C1 segment of cervical spinal cord (tissue), 14 donors: ENCODE results near the gene DTNBP1.

Source experiments
- DNase-seq, 14 donors: peaks; one replicate each; lab custom pipeline; 2025; lab: John Stamatoyannopoulos, UW

The DTNBP1 gene, protein sequence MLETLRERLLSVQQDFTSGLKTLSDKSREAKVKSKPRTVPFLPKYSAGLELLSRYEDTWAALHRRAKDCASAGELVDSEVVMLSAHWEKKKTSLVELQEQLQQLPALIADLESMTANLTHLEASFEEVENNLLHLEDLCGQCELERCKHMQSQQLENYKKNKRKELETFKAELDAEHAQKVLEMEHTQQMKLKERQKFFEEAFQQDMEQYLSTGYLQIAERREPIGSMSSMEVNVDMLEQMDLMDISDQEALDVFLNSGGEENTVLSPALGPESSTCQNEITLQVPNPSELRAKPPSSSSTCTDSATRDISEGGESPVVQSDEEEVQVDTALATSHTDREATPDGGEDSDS

DNA sequence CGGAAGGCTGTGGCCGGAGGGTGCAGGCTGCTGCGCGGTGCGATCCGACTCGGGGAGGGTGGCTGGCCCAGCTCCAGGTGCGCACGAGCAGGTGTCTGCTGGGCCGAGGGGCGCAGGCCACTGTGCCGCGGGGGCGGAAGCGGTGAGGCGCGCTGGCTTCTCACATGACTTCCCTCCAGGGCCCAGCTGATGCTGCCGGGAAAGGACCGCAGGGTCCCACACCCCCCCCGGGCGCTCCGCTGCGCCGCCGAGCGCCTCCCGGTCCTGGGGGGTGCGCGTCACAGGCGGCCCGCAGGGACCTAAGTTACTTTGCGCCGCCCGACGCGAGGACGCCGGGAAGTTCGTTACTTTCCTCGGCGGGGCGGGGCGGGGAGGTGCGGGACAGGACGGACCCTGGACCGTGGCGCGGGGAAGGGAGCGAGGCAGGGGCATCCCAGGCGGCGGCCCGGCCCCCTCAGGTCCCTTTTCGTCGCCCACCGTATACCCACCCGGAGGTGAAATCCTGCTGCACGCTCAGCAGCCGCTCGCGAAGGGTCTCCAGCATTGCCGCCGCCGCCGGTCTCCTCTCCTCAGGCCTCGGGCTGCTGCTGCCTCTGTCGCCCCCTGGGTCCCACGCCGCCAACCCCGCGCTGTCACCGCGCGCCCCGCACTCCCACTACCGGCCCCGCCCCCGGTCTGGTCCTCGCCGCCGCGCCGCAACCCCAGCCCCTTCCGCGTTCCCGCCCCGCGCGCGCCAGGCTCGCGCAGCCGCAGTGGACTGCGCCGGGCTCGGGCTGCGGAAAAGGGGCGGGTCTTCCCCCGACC, at the start of gene DTNBP1:
TSS of gene DTNBP1 (minus strand) at position 703 of the 804 bp plus-strand sequence. CDS start at position 544, 159 bp downstream.
- peak in 13 of 14 donors; percentile 45 to 92 (median 74) for DNase-seq

DNA sequence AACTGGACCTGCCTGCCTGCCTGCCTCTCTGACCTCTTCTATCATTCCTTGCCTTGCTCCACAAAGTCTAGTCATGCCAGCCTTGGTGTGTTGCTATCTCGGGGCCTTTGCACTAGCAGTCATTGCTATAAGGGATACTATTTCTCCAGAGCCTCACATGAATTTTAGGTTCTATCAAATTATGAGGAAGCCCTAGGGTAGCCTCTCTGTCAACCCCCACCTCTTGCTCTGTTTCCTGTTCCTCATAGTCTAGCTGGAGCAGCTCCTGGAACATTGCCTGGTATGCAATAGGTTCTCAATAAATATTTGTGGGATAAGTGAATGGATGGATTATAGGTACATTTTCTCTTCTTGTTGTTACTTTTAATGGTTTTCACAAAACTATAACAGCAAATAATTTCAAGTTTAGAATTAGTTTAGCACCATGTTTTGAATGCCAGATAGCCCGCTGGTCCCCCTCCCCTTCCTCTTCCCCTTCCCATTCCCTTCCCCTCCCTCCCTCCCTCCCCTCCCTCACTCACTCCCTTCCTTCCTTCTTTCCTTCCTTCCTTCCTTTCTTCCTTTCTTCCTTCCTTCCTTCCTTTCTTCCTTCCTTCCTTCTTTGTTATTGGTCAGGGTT, 46.9 kb upstream of the DTNBP1 start:
- DNase-seq, result no peak

GRCh38 chr6:15708231-15708630, 45.4 kb upstream of the DTNBP1 start:
- no peak for DNase-seq

DNA sequence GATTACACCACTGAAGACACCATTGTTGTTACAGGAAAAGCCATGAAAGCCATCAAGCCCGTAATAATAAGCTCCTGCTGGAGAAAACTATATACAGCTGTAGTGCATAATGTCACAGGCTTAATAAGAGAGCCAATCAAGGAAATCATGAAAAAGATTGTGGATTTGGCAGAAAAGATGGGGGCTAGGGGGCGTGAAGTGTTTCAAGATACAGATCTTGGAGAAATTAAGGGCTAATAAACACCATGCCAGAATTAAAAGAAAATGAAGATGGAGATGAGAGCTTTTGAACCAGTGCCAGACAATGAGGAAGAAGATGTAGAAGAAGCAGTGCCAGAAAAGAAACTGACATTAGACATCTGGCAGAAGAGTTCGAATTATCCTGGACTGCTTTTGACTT, 43.2 kb upstream of the DTNBP1 start:
- DNase-seq, result no peak

DNA sequence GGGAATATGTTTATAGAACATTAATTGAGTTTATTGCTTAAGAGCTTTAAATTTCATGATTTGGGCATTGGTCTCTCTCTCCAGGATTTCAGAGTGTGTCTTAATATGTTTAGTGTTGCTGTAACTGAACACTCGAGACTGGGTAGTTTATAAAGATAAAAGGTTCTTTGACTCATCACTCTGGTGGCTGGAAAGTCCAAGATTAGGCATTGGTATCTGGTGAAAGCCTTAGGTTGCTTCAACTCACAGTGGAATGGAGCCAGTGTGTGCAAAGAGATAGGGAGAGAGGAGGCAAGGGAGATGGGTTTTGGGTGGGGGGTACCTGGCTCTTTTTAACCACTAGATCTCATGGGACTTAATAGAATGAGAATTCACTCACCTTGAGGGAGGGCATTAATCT, 35.6 kb upstream of the DTNBP1 start:
- no peak for DNase-seq

GRCh38 chr6:15697895-15698294, 35.1 kb upstream of the DTNBP1 start:
- no peak for DNase-seq

DNA sequence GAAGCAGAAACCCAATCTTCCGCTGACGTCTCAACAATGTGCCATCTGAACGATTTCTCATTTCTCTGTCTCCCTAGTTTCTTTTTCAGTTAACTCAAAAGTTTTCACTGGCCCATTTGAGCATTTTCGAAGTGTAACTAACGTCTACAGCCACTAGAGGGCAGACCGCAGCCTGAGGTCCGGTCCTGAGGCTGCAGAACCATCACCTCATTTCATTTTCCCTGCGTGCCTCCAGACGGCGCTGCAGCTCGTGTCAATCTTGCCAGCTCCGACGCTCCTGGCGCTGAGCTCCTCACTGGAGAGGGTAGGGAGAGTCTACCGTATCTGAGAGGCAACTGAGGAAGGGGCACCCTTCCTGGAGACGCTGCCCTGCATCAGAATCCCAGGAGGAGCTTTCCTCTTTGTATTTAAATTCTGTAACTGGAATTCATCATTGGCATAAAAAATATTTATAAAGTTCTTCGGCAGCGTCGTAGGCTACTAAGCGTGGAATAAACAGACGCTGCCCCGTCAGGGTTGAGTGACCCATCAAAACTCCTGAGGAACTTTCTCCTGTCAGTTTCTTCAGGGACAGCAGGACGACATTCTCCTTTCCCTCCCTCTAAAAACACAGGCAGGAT, 28.5 kb upstream of the DTNBP1 start:
- peak in 13 of 14 donors; percentile 12 to 73 (median 61) for DNase-seq

GRCh38 chr6:15690510-15690909, 27.7 kb upstream of the DTNBP1 start:
- DNase-seq, result peak in 1 of 14 donors; percentile 10

- DNase-seq, result no peak
Observed at GRCh38 chr6:15689586-15690482, 27.0 kb upstream of the DTNBP1 start.

GRCh38 chr6:15685619-15686018, 22.8 kb upstream of the DTNBP1 start:
- no peak for DNase-seq

GRCh38 chr6:15682965-15683822, 20.4 kb upstream of the DTNBP1 start:
- no peak for DNase-seq

GRCh38 chr6:15681946-15682345, 19.1 kb upstream of the DTNBP1 start:
- DNase-seq, result no peak

DNA sequence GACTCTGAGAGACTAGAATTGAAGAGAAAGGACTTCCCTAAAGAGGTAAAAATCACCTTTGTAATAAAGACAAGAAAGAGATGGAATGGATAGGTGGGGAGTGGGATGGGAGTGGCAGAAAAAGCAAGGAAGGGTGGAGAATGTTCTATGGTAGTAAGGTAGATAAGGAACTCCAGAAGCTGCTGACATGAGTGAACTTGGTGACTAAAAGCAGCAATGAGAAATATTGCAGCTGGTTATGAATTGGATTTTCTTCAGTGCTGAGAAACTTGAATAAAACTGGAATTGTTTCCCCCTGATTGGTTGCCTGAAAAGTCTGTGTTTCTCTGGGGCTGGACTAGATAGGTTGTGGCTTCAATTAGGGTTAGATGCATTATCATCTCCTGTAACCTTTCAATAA, 15.7 kb upstream of the DTNBP1 start:
- no peak for DNase-seq

DNA sequence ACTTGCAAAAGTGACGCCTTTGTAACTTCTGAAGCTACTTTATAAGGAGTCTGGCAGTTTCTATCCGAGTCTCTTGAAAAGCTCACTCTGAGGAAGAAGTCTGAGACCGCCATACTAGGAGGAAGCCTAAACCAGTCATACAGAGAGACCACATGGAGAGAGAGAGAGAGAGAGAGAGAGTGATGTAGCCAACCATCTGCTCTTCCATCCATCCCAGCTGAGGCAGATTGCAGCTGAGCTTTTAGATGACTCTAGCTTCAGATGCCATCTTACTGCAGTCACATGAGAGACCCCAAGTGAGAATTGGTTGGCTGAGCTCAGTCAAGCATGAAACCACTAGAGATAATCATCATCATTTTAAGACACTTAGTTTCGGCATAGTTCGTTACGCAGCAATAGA, 15.0 kb upstream of the DTNBP1 start:
- DNase-seq, result no peak

DNA sequence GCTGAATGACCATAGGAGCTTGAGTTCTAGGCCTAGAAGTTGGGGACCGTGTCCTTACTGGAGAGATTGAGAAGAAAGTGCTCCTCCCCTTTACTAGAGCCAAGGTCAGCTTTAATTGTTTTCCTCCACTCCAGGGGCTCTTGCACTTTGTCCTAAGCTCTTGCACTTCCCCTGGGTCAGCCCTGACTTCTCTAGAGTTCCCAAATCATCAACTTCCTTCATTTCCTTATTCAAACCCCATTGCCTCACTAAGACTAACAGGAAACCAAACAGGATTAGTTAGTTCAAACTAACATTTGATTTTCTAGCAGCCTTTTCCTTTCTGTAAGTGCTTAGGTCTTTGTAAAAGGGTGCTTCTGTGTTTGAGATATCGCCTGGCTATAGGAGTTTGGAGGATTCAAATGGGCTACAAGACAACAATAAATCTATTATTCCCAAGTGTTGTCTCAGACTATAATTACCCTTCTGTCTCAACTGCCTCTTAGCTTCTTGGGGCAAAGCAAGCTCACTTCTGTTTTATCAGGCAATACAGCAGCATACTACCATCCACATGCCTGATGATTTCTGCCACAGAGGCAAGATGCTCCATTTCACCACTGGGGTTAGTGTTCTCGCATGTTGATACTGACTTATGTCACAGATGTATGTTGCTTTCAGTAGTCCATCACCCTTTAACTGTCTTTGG, 12.8 kb upstream of the DTNBP1 start:
- DNase-seq, result no peak

GRCh38 chr6:15674690-15675386, 12.0 kb upstream of the DTNBP1 start:
- no peak for DNase-seq

DNA sequence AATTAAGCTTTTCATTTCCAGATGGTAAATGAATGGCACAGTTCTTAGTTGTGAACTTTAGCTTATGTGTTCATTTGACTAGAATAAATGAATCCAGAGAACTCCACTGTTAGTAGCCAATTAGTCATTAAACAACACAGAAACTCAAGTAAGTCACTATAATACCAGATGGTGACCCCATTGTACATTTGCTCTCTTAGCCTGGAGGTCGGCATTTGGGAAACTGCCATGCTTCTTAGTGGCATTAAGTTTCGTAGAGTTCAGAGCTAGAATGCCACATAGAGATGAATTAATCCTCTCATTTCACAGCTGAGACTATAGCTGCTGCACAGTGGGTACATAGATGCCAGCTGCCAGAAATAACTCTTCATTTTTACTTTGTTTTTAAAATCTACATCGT, 10.8 kb upstream of the DTNBP1 start:
- no peak for DNase-seq

- no peak for DNase-seq
Observed at GRCh38 chr6:15672818-15673217, 10.0 kb upstream of the DTNBP1 start.

DNA sequence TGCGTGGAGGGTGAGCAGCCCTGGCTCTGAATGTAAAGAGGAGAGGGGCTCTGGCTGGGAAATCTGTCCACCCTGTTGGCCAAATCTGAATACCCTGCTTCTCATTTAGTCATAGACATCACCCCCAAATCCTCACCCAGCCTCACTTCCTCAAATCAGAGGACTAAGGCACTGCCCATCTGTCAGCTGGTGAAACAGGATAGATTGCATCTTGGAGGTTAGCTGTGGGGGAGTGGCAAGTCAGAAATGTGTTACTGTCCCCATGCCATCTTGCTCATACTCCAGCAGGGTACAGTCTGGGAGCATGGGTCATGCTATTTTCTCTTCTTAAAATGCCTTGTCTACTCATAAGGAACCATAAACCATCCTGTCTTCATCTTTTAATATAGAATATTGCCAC, 9.5 kb upstream of the DTNBP1 start:
- no peak for DNase-seq
